Measurements from ENCODE around the gene CASK.
"Not testable (repeated sequence)": the region's sequence is repeated elsewhere in the genome, so short reads cannot be mapped to it uniquely, and the experiment has no call there.

Gene CASK

DNA sequence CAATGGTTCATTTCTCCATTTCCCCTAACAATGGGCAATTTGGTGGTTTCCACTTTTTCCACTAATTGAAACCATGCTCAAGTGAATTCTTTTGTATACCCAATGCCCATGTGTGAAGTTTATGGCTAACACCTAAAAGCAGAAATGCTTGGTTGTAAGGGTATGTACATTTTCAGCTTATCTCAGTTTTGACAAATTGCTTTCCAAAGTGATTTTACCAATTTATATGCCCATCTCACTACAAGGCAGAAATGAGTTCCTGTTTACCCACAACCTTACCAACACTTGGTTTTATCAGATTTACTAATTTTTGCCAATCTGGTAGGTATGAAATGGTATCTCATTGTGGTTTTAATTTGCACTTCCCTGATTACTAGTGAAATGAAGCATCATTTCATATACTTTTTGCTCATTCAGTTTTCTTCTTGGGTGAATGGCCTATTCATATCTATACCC lies 219.8 kb downstream of the CASK start:
- in situ Hi-C loops (cut with MboI; ENCODE audit: low sequenced_read_pairs) = no loop called here

DNA sequence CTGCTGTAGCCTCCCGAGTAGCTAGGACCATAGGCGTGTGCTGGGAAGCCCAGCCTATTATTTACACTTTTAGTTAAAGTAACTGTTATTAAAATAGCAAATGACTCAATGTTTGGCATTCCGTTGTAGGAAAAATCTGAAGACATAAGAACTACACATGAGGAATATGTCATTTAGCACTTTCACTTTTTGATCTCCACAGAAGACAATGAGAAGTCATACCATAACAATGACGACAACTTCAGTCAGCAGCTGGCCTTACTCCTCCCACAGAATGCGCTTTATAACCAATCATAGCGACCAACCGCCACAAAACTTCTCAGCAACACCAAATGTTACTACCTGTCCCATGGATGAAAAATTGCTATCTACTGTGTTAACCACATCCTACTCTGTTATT lies 227.9 kb downstream of the CASK start:
- in situ Hi-C loops (cut with MboI; ENCODE audit: low sequenced_read_pairs) = no loop called here

DNA sequence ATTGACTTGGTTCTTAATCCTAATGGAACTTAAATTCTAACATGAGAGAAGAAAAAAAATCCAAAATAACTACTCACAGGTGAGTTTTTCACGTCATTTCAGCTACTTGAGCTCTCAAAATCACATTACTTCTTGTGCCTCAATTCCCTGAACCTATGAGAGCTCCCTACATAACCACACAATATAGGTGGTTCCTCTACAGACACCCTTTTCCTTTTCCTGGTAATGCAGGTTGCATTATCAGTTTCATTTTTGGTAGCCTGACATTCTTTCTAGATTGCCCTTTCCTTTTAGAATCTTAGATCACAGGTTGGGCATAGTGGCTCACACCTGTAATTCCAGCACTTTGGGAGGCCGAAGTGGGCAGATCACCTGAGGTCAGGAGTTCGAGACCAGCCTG lies 230.3 kb downstream of the CASK start:
- in situ Hi-C loops (cut with MboI; ENCODE audit: low sequenced_read_pairs) = no loop called here

- in situ Hi-C loops (cut with MboI; ENCODE audit: low sequenced_read_pairs) = no loop called here
Measured at GRCh38 chrX:41692162-41692749, 231.1 kb downstream of the CASK start.

DNA sequence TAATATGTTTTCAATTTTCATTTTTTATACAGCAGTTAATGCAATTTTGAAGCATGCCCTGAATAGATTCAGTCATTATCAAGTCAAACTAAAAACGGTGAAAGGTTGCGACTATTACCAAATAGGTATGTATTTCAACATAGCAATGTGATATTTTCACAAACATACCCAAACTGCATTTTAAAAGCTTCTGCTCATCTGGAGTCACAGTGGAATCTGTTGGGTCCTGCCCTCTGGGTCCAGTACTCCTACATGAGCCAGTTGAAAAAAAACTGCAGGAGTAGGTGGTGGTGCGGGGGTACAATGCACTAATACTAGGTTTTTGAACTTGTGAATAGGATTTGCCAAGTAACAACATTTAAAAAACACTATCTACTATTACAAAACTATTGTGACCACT lies 233.6 kb downstream of the CASK start:
- in situ Hi-C loops (cut with MboI; ENCODE audit: low sequenced_read_pairs) = no loop called here

DNA sequence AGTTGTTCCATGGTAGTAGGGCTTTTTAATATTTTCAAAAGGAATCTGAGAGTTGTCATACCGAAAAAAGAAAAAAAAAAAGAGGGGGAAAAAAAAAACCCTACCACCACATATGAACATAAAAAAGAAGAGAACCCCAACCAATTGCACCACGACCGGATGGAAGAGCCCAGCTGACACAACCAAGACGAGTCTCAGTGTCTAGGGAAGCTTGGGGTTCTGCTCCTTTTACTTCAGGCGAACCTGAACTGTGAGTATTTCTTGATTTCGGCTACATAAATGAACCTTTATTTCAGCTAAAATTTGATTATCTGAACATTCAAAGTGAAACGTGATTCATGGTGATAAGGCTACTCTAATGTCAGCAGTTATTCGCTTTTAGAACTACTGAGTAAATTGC lies 234.5 kb downstream of the CASK start, which contains the start of gene GPR34:
GPR34 (plus strand) TSS at position 139 of the 400 bp plus-strand sequence. CDS start 6,661 bp downstream, outside the sequence.
- in situ Hi-C loops (cut with MboI; ENCODE audit: low sequenced_read_pairs) = no loop called here

DNA sequence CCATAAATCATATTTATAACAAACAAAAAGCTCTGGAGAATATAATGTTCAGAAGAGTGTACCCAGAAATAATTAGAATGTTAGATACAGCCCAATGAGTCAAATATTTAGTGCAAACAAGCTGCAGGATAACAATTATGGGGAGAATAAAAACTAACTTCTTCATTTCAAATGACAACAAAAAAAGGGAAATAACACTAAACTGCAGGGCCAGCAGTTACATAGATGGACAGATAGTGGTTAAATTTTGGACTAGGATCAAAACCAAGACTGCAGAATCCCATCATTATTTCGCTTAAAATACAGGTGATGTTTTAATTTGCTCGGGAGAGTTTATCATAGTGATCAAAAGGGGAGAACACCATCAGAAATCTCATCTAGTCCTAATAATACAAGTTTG lies 235.2 kb downstream of the CASK start:
- in situ Hi-C loops (cut with MboI; ENCODE audit: low sequenced_read_pairs) = no loop called here

DNA sequence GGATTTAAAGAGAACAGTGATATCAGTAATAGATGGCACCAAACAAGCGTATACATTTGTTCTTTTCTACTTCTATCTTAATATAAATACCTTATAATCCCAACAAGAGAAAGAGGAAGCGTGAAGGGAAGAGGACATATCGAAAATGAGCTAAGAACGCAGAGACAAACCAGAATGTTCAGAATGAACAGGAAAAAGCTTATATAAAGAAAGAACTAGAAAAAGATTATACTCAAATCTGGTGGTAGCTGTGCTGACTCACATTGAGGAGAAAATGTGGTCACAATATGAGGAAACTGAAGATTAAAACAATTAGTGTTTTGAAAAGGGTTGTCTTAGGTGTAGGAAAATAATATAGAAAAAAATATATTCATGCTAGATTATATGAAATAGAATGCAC lies 236.6 kb downstream of the CASK start:
- in situ Hi-C loops (cut with MboI; ENCODE audit: low sequenced_read_pairs) = no loop called here

GRCh38 chrX:41684940-41685339 lies 238.4 kb downstream of the CASK start:
- in situ Hi-C loops (cut with MboI; ENCODE audit: low sequenced_read_pairs) = no loop called here

- in situ Hi-C loops (cut with MboI; ENCODE audit: low sequenced_read_pairs) = no loop called here
Measured at GRCh38 chrX:41684138-41684537, 239.2 kb downstream of the CASK start.

GRCh38 chrX:41677183-41678060 lies 245.9 kb downstream of the CASK start:
- in situ Hi-C loops (cut with MboI; ENCODE audit: low sequenced_read_pairs) = no loop called here

DNA sequence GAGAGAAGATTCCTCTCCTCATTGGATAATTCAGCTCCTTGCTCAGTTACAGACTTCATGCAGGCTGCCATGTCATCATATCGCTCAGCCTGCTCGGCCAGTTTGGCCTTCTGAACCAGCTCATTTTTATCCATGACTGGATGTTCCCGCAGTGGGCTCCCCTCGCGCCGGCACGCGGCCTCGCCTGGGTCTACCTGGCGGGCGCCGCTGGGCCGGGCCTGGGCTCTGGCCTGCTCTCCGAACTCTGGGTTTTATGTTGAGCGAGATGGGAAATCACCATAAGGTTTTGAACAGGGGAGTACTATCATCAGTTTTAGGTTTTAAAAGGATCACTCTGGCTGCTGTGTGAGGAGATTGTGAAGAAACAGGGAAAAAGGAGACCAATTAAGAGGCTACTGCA lies 247.0 kb downstream of the CASK start:
- in situ Hi-C loops (cut with MboI; ENCODE audit: low sequenced_read_pairs) = not testable (repeated sequence)

- in situ Hi-C loops (cut with MboI; ENCODE audit: low sequenced_read_pairs) = no loop called here
Measured at GRCh38 chrX:41672643-41673042, 250.7 kb downstream of the CASK start.

- in situ Hi-C loops (cut with MboI; ENCODE audit: low sequenced_read_pairs) = no loop called here
Measured at GRCh38 chrX:41671082-41671481, 252.3 kb downstream of the CASK start.

DNA sequence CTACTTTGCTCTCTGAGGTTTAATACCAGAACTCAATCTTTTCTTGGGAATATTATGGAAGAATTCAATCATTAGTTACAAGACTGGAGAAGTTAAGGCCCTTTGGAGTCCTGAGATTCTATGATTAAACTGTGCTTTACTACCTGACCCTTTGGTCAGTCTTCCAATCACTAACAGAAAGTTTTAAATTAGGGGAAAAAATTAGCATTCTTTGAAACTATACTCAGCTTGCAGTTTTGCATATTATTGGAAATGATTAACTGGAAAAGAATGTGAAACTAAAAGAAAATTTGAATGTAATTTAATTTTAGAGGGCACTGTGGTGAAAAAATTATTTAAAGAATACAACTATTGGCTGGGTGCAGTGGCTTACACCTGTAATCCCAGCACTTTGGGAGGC lies 253.2 kb downstream of the CASK start:
- in situ Hi-C loops (cut with MboI; ENCODE audit: low sequenced_read_pairs) = no loop called here

DNA sequence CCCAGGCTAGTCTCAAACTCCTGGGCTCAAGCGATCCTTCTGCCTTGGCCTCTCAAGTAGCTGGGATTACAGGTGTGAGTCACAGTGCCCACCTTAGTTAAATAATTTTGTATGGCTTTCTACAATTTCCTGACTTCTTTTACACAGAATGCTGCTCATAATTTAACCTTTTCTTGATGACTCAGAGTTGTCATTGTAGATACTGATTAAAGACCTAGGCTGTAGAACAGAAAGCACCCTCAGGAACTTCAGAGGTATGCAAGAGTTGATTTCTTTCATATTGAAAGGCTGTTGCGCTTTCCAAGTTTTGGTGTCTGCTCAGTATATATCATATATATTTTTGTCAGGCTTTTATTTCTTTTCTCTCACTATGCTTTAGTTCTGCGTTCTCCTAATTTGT lies 255.7 kb downstream of the CASK start:
- in situ Hi-C loops (cut with MboI; ENCODE audit: low sequenced_read_pairs) = no loop called here

DNA sequence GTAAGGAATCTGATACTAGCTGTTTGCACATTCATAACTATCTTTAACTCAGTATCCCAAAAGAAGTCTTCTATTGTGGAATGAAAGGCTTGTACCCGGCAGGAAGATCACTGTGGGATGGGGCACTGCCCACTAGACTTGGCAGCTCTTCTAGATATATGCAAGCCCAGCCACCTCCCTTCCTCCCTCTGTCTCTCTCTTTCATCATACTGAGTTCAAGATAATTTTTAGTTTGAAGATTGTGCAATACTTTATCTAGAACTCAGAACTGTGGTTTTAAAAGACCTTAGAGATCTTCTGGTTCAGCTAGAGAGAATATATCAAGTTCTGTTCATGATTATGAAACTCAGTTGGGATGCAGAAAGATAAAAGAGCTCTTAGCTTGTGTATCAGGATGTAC lies 257.1 kb downstream of the CASK start:
- in situ Hi-C loops (cut with MboI; ENCODE audit: low sequenced_read_pairs) = no loop called here

- in situ Hi-C loops (cut with MboI; ENCODE audit: low sequenced_read_pairs) = no loop called here
Measured at GRCh38 chrX:41665686-41666085, 257.7 kb downstream of the CASK start.

- in situ Hi-C loops (cut with MboI; ENCODE audit: low sequenced_read_pairs) = no loop called here
Measured at GRCh38 chrX:41664908-41665307, 258.4 kb downstream of the CASK start.

GRCh38 chrX:41664375-41664901 lies 258.9 kb downstream of the CASK start:
- in situ Hi-C loops (cut with MboI; ENCODE audit: low sequenced_read_pairs) = no loop called here

DNA sequence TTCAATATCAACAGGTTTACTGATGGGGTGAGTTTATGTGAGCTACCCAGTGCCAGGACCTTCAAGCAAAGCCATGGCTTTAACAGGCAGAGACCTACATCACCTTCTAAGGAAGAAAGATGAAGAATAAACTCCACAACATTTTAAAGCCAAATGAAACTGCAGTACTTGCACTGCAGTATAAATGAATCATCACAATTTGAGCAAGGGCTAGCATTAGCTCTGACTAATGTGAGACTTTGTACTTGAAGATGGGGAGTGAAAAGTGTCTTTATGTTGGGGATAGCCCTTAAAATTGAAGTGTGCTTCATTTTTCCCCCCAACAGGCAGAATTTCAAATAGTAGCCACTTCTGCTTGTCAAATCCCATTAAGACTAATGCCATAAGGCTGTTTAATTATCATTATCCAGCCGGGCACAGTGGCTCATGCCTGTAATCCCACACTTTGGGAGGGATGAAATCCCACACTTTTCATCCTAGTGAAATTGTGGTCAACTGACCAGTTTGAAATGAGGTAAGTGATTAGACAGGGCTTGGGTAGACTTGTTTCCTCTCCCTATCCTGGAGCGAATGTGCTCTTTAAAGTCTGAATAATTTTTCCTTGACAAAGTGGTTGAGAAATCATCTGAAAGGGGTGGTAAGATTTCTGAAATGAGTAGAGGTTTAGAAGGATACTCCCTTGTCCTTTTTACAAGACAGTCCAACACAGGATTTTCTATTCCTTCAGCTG lies 261.8 kb downstream of the CASK start:
- in situ Hi-C loops (cut with MboI; ENCODE audit: low sequenced_read_pairs) = no loop called here
